C4-2B (cell line): ENCODE data around the gene DEF6.

Experiments
- ZFX ChIP-seq: fragments of 450-650 bp; IDR thresholded peaks from 2 replicates; pipeline ENCODE4 v1.6.1; 2017
- TF ChIP-seq, protein P1 (sequence below): fragments of 450-650 bp; conservative IDR thresholded peaks from 2 replicates; pipeline ENCODE4 v1.5.1; 2017; ENCODE audit warnings: mild to moderate bottlenecking

DNA sequence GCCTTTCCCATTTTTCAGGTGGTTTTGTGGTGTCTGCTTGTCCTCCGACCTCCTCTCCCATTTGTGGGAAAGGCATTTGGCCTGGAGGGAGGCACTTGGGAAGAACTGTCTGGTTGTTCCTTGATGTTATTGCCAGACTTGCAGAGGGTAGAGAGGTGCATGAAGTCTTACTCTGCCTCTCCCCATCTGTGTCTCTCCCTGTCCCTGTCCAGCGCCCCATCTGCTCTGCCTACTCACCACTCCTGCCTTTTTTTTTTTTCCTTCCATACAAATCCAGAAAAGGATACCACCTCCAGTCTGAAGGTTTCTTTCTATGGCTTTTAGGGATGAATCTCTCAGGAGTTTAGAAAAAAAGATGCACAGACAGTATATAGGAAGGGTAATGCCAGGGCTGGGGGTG lies 64.6 kb downstream of the DEF6 start:
- TF ChIP-seq, protein P1, sequence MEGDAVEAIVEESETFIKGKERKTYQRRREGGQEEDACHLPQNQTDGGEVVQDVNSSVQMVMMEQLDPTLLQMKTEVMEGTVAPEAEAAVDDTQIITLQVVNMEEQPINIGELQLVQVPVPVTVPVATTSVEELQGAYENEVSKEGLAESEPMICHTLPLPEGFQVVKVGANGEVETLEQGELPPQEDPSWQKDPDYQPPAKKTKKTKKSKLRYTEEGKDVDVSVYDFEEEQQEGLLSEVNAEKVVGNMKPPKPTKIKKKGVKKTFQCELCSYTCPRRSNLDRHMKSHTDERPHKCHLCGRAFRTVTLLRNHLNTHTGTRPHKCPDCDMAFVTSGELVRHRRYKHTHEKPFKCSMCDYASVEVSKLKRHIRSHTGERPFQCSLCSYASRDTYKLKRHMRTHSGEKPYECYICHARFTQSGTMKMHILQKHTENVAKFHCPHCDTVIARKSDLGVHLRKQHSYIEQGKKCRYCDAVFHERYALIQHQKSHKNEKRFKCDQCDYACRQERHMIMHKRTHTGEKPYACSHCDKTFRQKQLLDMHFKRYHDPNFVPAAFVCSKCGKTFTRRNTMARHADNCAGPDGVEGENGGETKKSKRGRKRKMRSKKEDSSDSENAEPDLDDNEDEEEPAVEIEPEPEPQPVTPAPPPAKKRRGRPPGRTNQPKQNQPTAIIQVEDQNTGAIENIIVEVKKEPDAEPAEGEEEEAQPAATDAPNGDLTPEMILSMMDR = no peak
- TF ChIP-seq ZFX = no peak
